Activated CD8-positive, alpha-beta memory T cell treated with anti-CD3 and anti-CD28 coated beads for 48 hours (primary cell): Measurements from ENCODE around the gene TEX261.
A peak's percentile ranks its signal among the peaks of the same experiment; 100 is the strongest.

Experiments
- DNase-seq, 3 experiments: peaks; one replicate each; pipeline ENCODE4 v3.0.0-alpha.2; 2020; ENCODE audit warnings: low read depth in 2 of 3, low spot score in 2 of 3

The TEX261 gene

GRCh38 chr2:70982971-70983370 is 11.7 kb downstream of the TEX261 start:
- DNase-seq: no peak

GRCh38 chr2:70981866-70982810 is 12.5 kb downstream of the TEX261 start:
- DNase-seq: no peak

GRCh38 chr2:70981421-70981820 is 13.3 kb downstream of the TEX261 start:
- no peak for DNase-seq

GRCh38 chr2:70979626-70980025 is 15.0 kb downstream of the TEX261 start:
- no peak for DNase-seq

GRCh38 chr2:70979180-70979488 is 15.5 kb downstream of the TEX261 start:
- DNase-seq: no peak

GRCh38 chr2:70978341-70979179 is 16.1 kb downstream of the TEX261 start, which contains the start of gene ANKRD53:
ANKRD53 (plus strand) TSS chr2:70978630; CDS start chr2:70978646, 16 bp downstream.
- DNase-seq: no peak

- no peak for DNase-seq
These were observed 17.0 kb downstream of the TEX261 start for GRCh38 chr2:70977605-70978205.

GRCh38 chr2:70975237-70975636 is 19.4 kb downstream of the TEX261 start:
- DNase-seq: no peak

- no peak for DNase-seq
These were observed 20.1 kb downstream of the TEX261 start for GRCh38 chr2:70974592-70974991.

GRCh38 chr2:70967189-70967588 is 27.5 kb downstream of the TEX261 start:
- no peak for DNase-seq

GRCh38 chr2:70966681-70967080 is 28.0 kb downstream of the TEX261 start:
- no peak for DNase-seq

GRCh38 chr2:70965506-70965905 is 29.2 kb downstream of the TEX261 start:
- DNase-seq: no peak

GRCh38 chr2:70964596-70965386 is 29.9 kb downstream of the TEX261 start:
- peak; percentile 56 to 80 (median 76) for DNase-seq

- DNase-seq: no peak
These were observed 30.5 kb downstream of the TEX261 start for GRCh38 chr2:70964133-70964532.

- DNase-seq: no peak
These were observed 31.5 kb downstream of the TEX261 start for GRCh38 chr2:70962885-70963878.

- no peak for DNase-seq
These were observed 32.3 kb downstream of the TEX261 start for GRCh38 chr2:70962211-70962884.

- DNase-seq: no peak
These were observed 33.1 kb downstream of the TEX261 start for GRCh38 chr2:70961648-70961994.

GRCh38 chr2:70960833-70961647 is 33.6 kb downstream of the TEX261 start:
- DNase-seq: no peak
